Epithelial cell of proximal tubule (primary cell): ENCODE data around the gene SPTY2D1. TPM values are rescaled to one million over a fixed set of nuclear protein-coding genes. Genes with fewer than 3 reads are reported as not detected.

Experiments
- DNase-seq: peaks from one replicate; pipeline ENCODE4 v3.0.0-alpha.2; 2011; ENCODE audit warnings: low read depth
- H3K4me3 ChIP-seq: 2 replicates; pipeline ENCODE4 v1.5.1; 2011; ENCODE audit warnings: low read depth, mild to moderate bottlenecking, low read length
- total RNA-seq: library from RNA; depleted of rRNA; stranded (reverse); fragments of >200 nt; gene quantifications from 2 replicates; pipeline ENCODE4 v1.2.3, GENCODE V29; 2015
- TF ChIP-seq, protein P1 (sequence below): conservative IDR thresholded peaks from 2 replicates; pipeline ENCODE4 v1.5.1; 2012; ENCODE audit warnings: low read depth, mild to moderate bottlenecking, low read length

SPTY2D1 gene
- total RNA-seq, 1 donor from 2014 or later = 8.6 TPM

DNA sequence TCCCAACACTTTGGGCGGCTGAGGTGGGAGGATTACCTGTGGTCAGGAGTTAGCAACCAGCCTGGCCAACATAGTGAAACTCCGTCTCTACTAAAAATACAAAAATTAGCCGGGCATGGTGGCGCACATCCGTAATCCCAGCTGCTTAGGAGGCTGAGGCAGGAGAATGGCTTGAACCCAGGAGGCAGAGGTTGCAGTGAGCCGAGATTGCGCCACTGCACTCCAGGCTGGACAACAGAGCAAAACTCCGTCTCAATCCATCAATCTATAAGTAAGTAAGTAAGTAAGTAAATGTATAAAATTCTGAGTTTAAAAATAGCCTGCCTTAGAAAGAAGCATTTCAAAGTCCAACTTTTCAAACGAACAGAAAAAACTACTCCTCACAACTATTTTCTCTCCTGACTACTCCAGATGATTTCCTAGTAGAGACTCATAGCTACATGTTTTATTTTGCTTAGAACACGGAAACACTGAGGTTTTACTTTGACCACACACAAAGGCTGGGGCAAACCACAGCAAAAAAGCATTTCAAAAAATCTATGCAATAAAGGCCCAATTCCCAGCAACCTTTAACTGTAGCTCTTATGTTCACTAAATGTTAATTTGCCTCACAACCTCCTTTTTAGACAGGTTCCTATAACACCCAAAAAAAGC lies 16.3 kb downstream of the SPTY2D1 start:
- DNase-seq = no peak
- no peak overlapping the region for H3K4me3 ChIP-seq
- TF ChIP-seq, protein P1, sequence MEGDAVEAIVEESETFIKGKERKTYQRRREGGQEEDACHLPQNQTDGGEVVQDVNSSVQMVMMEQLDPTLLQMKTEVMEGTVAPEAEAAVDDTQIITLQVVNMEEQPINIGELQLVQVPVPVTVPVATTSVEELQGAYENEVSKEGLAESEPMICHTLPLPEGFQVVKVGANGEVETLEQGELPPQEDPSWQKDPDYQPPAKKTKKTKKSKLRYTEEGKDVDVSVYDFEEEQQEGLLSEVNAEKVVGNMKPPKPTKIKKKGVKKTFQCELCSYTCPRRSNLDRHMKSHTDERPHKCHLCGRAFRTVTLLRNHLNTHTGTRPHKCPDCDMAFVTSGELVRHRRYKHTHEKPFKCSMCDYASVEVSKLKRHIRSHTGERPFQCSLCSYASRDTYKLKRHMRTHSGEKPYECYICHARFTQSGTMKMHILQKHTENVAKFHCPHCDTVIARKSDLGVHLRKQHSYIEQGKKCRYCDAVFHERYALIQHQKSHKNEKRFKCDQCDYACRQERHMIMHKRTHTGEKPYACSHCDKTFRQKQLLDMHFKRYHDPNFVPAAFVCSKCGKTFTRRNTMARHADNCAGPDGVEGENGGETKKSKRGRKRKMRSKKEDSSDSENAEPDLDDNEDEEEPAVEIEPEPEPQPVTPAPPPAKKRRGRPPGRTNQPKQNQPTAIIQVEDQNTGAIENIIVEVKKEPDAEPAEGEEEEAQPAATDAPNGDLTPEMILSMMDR = no peak

DNA sequence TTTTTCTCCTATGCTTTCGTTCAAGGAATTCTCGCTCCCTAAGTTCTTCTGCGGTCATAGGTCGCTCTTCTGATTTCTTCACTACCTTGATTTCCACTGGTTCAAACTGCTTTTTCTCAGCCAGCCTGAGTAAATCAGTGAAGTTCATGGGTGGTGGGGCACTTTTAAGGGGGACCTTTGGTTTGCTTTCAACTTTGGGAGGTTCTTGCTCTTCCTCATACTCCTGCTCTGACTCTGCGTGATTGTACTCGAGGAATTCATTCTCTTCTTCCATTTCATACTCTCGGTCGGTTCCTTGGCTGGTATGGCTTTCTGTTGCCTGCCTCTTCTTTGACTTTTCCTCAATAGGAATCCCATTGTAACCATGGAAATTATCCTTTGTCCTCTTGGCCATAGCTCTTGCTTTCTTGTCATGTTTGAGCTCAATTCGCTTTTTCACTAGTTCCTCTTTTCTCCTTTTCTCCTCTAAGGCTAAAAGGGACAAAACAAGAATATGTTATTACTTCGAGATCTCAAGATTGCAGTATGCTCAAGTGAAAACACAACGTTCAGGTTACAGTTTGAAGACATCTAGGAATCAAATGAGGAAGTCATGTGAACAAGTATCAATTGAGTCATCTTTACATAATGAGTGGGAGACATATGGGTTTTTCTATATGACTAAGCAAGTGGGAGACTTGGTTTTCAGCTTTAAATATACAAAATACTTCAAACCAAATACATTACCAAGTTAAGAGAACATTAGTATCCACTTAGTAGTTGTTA lies 18.3 kb downstream of the SPTY2D1 start:
- H3K4me3 ChIP-seq = no peak overlapping the region
- DNase-seq = no peak
- TF ChIP-seq, protein P1 = no peak

DNA sequence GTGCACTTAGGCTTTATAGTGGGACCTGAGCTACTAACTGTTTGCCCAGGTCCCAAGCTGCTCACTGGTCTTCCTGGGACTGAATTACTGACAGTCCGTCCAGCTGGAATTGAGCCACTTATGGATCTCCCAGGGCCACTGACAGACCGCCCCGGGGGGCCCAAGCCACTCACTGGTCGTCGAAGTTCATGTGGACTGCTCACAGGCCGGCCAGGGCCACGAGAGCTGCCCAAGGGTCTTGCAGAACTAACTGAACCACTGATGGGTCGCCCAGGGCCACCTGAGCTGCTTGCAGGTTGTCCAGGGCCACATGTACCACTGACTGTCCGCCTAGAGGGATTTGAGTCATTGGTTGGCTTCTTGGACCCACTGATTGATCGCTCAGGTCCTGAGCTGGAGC lies 19.5 kb downstream of the SPTY2D1 start:
- no peak overlapping the region for H3K4me3 ChIP-seq
- TF ChIP-seq, protein P1 = no peak
- no peak for DNase-seq

DNA sequence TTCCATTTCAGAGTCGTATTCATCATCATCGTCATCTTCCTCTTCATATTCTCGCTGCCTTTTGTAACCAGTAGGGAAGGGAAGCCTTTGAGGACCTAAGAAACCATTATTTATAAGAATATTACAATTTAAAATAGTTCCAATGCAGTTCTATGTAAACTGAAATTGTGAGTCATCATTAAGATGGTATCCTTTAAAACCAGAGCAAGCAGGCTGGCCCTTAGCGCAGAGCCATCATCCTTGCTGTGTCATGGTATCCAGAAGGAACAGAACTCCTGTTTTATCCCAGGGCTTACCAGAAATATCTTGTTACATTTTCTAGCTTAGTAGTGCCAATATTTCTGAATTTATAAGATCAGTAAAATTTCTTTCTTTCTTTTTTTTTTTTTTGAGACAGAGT lies 21.7 kb downstream of the SPTY2D1 start:
- no peak overlapping the region for H3K4me3 ChIP-seq
- DNase-seq = no peak
- TF ChIP-seq, protein P1 = no peak

DNA sequence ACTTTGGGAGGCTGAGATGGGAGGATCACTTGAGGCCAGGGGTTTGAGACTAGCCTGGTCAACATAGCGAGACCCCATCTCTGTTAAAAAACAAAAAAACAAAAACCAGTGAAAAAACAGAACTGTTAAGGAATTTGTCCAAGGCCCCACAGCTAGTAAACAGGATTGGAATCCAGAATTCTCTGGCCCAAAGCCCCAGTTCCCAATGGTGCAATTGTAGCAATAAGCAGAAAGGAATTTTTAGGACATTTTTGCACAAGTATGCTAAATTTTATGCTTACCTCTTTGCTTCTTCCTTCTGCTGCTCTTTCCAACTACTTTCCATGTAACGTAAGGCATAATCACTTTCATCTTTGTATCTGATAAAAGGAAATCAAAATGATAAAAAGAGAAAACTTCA lies 22.9 kb downstream of the SPTY2D1 start:
- TF ChIP-seq, protein P1 = no peak
- no peak overlapping the region for H3K4me3 ChIP-seq
- DNase-seq = no peak

DNA sequence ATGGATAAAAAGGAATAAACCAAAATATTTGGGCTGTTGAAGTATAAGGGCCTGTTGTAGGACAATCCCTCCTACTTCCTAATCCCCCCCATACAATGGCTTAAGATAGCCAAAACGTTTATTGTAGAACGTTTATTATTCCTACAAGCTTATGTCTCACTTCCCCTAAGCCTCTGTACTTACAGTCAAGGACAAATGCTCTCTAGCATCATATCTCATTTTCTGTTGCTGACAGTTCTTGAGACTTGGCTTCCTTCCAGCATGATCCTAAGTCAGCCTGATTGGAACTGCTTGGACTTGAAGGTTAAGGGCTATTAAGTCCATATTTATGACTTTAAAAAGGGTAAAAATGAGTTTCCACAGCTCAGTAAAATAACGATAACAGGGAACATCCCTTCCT lies 25.8 kb downstream of the SPTY2D1 start:
- TF ChIP-seq, protein P1 = no peak
- DNase-seq = no peak
- H3K4me3 ChIP-seq = no peak overlapping the region

DNA sequence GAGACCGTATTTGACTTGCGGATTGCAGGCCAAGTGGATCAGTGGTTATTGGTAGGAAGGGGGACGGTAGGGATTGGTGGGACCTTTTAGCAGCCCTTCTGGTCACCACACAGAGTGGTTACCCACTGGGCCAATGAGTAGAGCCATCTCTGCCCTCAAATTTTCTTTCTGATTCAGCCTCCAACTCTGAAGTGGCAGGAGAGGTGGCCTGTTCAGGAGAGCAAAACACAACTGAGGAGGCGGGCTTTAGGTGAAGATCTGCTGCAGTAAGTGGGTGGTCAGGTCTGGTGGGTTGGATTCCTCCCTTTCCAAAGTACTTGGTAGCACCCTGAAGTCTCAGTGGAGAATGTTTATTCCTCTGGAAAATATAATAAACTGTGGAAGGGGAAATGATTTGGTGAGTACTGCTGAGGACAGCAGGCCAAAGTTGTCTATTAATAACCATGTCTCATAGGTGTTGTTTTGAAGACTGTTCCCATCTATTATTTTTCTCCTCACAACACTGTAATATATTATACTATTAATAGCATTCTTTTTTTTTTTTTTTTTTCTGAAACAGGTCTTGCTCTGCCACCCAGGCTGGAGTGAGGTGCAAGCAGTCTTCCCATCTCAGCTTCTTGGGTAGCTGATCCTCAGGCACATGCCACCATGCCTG lies 33.1 kb downstream of the SPTY2D1 start:
- H3K4me3 ChIP-seq = no peak overlapping the region
- no peak for DNase-seq
- TF ChIP-seq, protein P1 = no peak
